Stimulated activated memory B cell treated with anti-CD40 and anti-IgM and Interleukin-4, amounts not matched to agents 10 μg/mL and 1 μg/mL and 100 μg/mL, for 72 hours (primary cell): Measurements from ENCODE around the gene RAMP2.
A peak's percentile ranks its signal among the peaks of the same experiment; 100 is the strongest.

Experiments used
- ATAC-seq: fragments of 150-1000 bp; cut with Tn5 transposase; 2 replicates; pipeline ENCODE4 v1.10.0; 2021
- H3K27ac Mint-ChIP-seq: one replicate; pipeline ENCODE4 v1.8.0; 2022; ENCODE audit warnings: mild to moderate bottlenecking, mixed read lengths
- H3K27me3 Mint-ChIP-seq: one replicate; pipeline ENCODE4 v1.8.0; 2022; ENCODE audit warnings: mixed read lengths
- H3K36me3 Mint-ChIP-seq: one replicate; pipeline ENCODE4 v1.8.0; 2022; ENCODE audit warnings: mixed read lengths
- H3K4me1 Mint-ChIP-seq: one replicate; pipeline ENCODE4 v1.8.0; 2022; ENCODE audit warnings: mixed read lengths
- H3K4me3 Mint-ChIP-seq: one replicate; pipeline ENCODE4 v1.8.0; 2022; ENCODE audit warnings: mild to moderate bottlenecking, moderate library complexity, mixed read lengths
- H3K9me3 Mint-ChIP-seq: one replicate; pipeline ENCODE4 v1.8.0; 2022; ENCODE audit warnings: mixed read lengths

The RAMP2 gene

DNA sequence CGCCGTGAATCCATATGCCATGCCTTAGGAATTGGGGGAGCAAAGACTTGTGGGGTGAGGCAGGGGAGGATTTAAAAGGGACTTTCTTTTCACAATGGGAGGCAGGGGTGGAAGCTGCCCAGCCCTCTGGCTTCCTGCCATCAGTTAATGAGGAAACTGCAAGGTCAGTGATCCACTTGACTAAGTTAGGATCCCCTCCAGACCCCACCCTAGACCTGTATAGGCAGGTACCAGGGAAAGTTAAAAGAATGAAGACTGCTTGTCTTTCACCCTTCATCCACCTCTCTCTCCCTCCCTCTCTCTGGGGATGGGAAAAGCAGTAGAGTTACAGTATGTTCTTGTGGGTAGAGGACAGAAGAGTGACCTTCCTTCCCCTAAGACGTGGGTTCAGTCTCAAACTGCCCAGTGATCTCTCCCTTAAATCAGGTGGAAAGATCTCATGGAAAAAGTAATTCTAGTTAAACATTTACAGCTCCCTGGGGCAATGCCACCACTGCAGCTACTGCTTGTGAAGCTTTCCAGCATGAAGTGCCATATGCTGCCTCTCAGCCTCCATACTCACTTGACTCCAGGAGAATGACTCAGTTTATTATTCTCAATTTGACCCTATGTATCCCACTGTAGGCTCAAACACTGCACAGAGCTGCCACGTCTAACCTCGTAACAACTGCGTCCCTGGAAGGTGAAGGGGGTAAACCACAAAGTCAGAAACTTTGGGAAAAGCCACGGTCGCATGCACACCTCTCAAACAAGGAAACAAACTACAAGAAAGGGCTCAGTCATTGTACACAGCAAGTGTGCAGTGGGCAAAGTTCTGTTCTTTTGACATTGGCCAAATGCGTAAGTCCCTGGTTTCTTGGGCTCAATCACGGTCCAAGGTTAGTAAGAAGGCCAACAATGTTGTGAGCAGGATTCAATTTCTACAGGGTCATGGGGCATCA is 36.3 kb downstream of the RAMP2 start:
- Mint-ChIP-seq H3K9me3 (peaks cover 2% of the 10 kb centered on the region), H3K27ac (no peak overlapping the region), H3K4me3 (peak overlapping the region; percentile 91), H3K36me3 (peaks cover 18% of the 10 kb centered on the region), H3K27me3 (no peaks in the 10 kb centered on the region), H3K4me1 (peaks cover 33% of the 10 kb centered on the region)
- no peak for ATAC-seq

DNA sequence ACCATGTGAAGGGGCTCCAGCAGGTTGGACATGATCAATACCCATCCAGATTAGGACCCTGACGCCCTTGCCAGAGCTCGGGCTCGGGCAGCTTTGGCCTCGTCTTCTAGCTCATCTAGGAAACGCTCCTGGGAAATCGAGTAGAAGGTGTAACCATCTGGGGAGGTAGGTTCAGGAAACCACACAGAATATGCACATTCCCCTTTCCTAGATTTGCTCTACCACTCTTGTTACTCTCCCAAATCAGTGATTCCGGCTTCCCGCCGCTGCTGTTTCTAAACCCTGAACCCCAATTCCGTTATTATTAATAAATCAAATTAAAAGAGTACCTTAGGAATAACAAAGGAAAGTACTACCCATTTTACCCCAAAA is 37.0 kb downstream of the RAMP2 start:
- Mint-ChIP-seq H3K27me3 (no peaks in the 10 kb centered on the region), H3K9me3 (peaks cover 2% of the 10 kb centered on the region), H3K4me3 (peak overlapping the region; percentile 91), H3K36me3 (peaks cover 18% of the 10 kb centered on the region), H3K4me1 (peaks cover 33% of the 10 kb centered on the region), H3K27ac (peak overlapping the region; percentile 84)
- no peak for ATAC-seq

DNA sequence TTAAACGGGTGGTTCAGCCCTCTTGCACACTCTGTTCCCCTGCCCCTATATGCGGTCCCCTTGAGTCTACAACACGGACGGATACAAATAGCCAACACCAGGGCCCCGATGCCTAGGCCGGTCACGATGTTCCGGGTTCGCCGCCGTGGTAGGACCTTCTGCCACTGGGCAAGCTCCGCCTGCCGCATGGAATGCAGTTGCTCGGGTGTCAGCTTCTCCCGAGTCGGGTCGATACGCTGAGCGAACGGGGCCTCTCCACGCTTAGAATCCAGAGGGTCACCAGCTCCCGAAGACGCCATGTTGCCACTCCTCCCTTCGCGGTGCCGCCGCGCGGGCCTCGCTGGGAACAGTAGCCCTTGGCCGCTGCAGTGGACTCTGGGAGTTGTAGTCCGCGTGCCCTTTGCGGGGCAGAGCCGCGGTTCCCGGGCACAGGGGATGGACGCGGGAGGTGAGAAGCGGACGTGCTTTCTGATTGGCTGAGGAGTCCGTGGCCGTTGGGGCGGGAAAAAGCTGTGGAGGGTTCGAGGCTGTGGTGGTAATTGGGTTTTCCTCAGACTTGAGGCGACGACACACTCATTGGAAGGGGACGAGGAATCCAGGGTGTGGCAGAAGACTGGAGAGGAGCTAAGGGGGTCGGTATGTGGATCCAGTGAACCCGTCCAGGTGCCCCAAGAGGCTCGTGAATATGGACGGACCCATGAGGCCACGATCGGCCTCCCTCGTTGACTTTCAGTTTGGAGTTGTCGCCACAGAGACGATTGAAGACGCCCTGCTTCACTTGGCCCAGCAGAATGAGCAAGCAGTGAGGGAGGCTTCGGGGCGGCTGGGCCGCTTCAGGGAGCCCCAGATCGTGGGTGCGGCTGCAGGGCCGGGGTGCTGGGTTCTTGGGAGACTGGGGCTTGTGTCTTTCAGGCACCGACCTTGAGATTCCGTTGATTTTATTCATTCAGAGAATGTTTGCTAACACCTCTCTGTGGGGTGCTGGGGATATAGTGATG is 37.7 kb downstream of the RAMP2 start, which contains the start of the genes CNTD1 and COA3:
CNTD1 (plus strand) TSS at position 479 of the 998 bp plus-strand sequence; CDS start at position 686, 207 bp downstream.
COA3 (minus strand) TSS at position 322 of the 998 bp plus-strand sequence; CDS start at position 299, 23 bp downstream.
- peaks cover 18% of the 10 kb centered on the region for H3K36me3 Mint-ChIP-seq
- peak; percentile 99 for ATAC-seq
- peak within 1 kb of the TSS; percentile 84 for H3K27ac Mint-ChIP-seq
- H3K4me3 Mint-ChIP-seq, result peak within 1 kb of the TSS; percentile 91
- peaks cover 33% of the 10 kb centered on the region for H3K4me1 Mint-ChIP-seq
- peaks cover 2% of the 10 kb centered on the region for H3K9me3 Mint-ChIP-seq
- no peaks in the 10 kb centered on the region for H3K27me3 Mint-ChIP-seq

DNA sequence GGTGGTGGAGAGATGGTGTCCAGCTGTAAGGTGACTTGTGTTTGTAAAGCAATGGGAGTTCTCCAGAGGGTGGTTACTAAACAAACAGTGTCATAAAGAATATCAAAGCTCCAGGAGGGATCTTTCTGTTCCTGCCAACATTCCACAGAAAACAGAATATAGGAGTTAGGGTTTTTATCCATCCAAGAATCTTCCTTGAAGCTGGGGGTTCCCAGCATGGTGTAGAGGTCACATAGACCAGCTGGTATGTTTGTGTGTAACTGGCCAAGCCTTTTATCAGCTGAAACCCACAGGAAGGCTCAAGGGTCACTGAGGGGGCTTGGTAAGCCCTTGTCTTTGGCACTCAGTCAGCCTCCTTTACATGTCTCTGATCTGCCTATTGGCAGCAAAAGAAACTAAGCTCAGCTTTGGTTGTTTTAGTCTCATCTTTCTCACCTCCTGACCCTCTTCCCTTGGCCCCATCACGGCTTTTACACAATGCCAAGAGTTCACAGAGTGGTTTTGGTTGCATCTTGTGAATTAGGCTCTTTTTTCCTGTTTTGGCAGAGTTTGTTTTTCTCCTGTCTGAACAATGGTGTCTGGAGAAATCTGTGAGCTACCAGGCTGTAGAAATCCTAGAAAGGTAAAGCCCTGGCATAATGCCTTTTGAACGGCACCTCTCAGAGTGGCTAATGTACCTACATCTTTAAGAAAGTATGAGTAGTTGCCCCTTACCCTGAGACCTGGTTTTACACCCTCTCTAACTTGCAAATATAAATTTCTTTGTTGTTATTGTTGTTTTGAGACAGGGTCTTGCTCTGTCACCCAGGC is 42.3 kb downstream of the RAMP2 start:
- Mint-ChIP-seq H3K27me3 (no peaks in the 10 kb centered on the region), H3K36me3 (peaks cover 7% of the 10 kb centered on the region), H3K4me1 (peaks cover 8% of the 10 kb centered on the region), H3K9me3 (peaks cover 2% of the 10 kb centered on the region), H3K4me3 (no peak overlapping the region), H3K27ac (no peak overlapping the region)
- ATAC-seq, result no peak

DNA sequence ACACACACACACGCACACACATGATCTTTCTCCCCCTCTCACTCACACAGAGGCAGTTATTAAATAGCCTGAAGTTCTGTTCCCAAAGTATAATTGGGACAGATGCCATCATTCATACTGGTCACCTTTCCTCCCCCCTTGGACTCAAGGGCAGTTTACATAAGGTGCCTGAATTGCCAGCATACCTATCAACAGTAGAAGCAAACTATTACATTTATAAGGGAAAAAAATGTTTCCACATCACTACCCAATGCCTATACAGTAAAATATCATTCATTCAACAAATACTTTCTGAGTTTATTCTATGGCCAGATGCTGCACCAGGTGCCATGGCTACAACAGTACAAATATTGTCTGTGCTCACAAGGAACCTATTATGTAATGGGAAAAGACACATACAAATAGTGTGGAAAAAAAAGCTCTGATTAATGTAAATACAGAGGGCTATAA is 43.9 kb downstream of the RAMP2 start:
- Mint-ChIP-seq H3K4me3 (no peak overlapping the region), H3K36me3 (peaks cover 13% of the 10 kb centered on the region), H3K27me3 (no peaks in the 10 kb centered on the region), H3K9me3 (no peaks in the 10 kb centered on the region), H3K27ac (no peak overlapping the region), H3K4me1 (no peaks in the 10 kb centered on the region)
- no peak for ATAC-seq

DNA sequence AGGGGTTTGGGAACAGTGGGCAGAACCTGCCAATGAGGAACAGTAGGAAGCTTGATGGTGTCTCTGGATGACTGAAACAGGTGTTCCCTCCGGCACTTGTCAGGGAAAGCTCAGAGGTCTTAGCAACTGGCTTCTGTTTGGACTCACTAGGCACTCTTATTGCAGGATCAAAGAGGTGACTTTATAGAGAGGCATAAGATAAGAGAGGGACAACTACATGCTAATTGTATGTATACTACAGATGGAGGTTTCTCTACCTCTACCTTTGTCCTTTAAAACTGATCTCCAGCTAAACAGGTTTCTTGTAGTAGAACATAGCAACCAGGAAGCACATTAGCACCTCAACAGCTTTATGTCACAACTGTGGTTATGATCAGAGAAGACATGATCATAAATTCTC is 45.2 kb downstream of the RAMP2 start:
- no peak for ATAC-seq
- Mint-ChIP-seq H3K4me3 (no peak overlapping the region), H3K9me3 (no peaks in the 10 kb centered on the region), H3K27ac (no peak overlapping the region), H3K4me1 (no peaks in the 10 kb centered on the region), H3K27me3 (no peaks in the 10 kb centered on the region), H3K36me3 (peaks cover 25% of the 10 kb centered on the region)

DNA sequence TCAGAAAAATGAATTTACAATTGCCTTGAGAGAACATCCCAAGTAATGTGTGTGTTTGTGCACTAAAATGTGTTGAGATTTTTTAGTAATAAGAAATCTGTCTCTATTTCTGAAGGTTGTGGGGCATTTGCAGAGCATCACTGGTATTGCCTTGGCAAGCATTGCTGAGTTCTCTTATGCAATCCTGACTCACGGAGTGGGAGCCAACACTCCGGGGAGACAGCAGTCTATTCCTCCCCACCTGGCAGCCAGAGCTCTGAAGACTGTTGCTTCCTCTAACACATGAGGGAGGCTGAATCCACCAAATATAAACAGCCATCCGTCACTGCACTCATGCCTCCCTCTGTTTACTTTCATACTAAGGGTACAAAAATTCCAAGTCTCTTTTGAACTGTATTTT is 48.2 kb downstream of the RAMP2 start:
- no peaks in the 10 kb centered on the region for H3K4me1 Mint-ChIP-seq
- H3K9me3 Mint-ChIP-seq, result no peaks in the 10 kb centered on the region
- H3K36me3 Mint-ChIP-seq, result peaks cover 42% of the 10 kb centered on the region
- H3K27me3 Mint-ChIP-seq, result no peaks in the 10 kb centered on the region
- no peak overlapping the region for H3K27ac Mint-ChIP-seq
- H3K4me3 Mint-ChIP-seq, result no peak overlapping the region
- ATAC-seq, result no peak
